ENCODE results near the gene CCDC171.
"Not testable (repeated sequence)": the region's sequence is repeated elsewhere in the genome, so short reads cannot be mapped to it uniquely, and the experiment has no call there.

The CCDC171 gene

GRCh38 chr9:15529566-15530324, 23.1 kb upstream of the CCDC171 start:
- no peak overlapping the region for H3K9ac ChIP-seq (ENCODE audit: low read depth, low read length)
- H3K9me3 ChIP-seq (ENCODE audit: control insufficient read depth, insufficient read depth, low read length): no peaks in the 10 kb centered on the region
- no peaks in the 10 kb centered on the region for H3K4me1 ChIP-seq (ENCODE audit: insufficient read depth, low read length)
- H3K36me3 ChIP-seq (ENCODE audit: insufficient read depth, low read length): no peaks in the 10 kb centered on the region

GRCh38 chr9:15531380-15531779, 21.5 kb upstream of the CCDC171 start:
- H3K4me1 ChIP-seq (ENCODE audit: insufficient read depth, low read length): no peaks in the 10 kb centered on the region
- no peaks in the 10 kb centered on the region for H3K9me3 ChIP-seq (ENCODE audit: control insufficient read depth, insufficient read depth, low read length)
- no peaks in the 10 kb centered on the region for H3K36me3 ChIP-seq (ENCODE audit: insufficient read depth, low read length)
- H3K9ac ChIP-seq (ENCODE audit: low read depth, low read length): no peak overlapping the region

GRCh38 chr9:15541872-15542271, 11.0 kb upstream of the CCDC171 start:
- Histone ChIP-seq H3K9me3 (ENCODE audit: control insufficient read depth, insufficient read depth, low read length) (no peaks in the 10 kb centered on the region), H3K9ac (ENCODE audit: low read depth, low read length) (no peak overlapping the region), H3K36me3 (ENCODE audit: insufficient read depth, low read length) (no peaks in the 10 kb centered on the region), H3K4me1 (ENCODE audit: insufficient read depth, low read length) (no peaks in the 10 kb centered on the region)

- no peaks in the 10 kb centered on the region for H3K36me3 ChIP-seq (ENCODE audit: insufficient read depth, low read length)
- H3K9me3 ChIP-seq (ENCODE audit: control insufficient read depth, insufficient read depth, low read length): no peaks in the 10 kb centered on the region
- H3K9ac ChIP-seq (ENCODE audit: low read depth, low read length): no peak overlapping the region
- no peaks in the 10 kb centered on the region for H3K4me1 ChIP-seq (ENCODE audit: insufficient read depth, low read length)
Measured at GRCh38 chr9:15542624-15543023, 10.2 kb upstream of the CCDC171 start.

- no peak overlapping the region for H3K9ac ChIP-seq (ENCODE audit: low read depth, low read length)
- H3K4me1 ChIP-seq (ENCODE audit: insufficient read depth, low read length): no peaks in the 10 kb centered on the region
- no peaks in the 10 kb centered on the region for H3K36me3 ChIP-seq (ENCODE audit: insufficient read depth, low read length)
- H3K9me3 ChIP-seq (ENCODE audit: control insufficient read depth, insufficient read depth, low read length): no peaks in the 10 kb centered on the region
Measured at GRCh38 chr9:15543047-15543813, 9.6 kb upstream of the CCDC171 start.

- no peaks in the 10 kb centered on the region for H3K36me3 ChIP-seq (ENCODE audit: insufficient read depth, low read length)
- H3K9me3 ChIP-seq (ENCODE audit: control insufficient read depth, insufficient read depth, low read length): no peaks in the 10 kb centered on the region
- no peak overlapping the region for H3K9ac ChIP-seq (ENCODE audit: low read depth, low read length)
Measured at GRCh38 chr9:15549611-15550010, 3.2 kb upstream of the CCDC171 start.

DNA sequence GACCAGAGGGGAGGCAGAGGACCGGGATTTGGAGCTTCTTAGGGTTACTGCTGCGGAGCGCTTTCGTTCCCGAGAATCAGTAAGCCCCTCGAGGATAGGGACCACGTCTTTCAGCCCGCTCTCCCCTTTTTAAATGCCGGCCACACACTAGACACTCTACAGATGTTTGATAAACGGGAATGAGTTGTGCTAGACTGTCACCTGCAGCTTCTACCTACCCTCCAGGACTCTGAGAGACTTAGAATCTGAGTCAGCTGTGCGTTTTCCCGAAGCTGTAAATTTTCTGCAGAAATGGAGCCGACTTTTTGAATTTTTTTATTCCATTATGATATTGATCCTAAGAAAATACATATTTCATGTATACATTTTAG, 670 bp downstream of the CCDC171 start:
- Histone ChIP-seq H3K9ac (ENCODE audit: low read depth, low read length) (peak overlapping the region; percentile 94; the same call in 1 of the 2 replicates), H3K36me3 (ENCODE audit: insufficient read depth, low read length) (no peaks in the 10 kb centered on the region), H3K9me3 (ENCODE audit: control insufficient read depth, insufficient read depth, low read length) (no peaks in the 10 kb centered on the region), H3K4me1 (ENCODE audit: insufficient read depth, low read length) (no peaks in the 10 kb centered on the region)

More at GRCh38 chr9:15549611-15550010, 3.2 kb upstream of the CCDC171 start:
- no peaks in the 10 kb centered on the region for H3K4me1 ChIP-seq (ENCODE audit: insufficient read depth, low read length)

DNA sequence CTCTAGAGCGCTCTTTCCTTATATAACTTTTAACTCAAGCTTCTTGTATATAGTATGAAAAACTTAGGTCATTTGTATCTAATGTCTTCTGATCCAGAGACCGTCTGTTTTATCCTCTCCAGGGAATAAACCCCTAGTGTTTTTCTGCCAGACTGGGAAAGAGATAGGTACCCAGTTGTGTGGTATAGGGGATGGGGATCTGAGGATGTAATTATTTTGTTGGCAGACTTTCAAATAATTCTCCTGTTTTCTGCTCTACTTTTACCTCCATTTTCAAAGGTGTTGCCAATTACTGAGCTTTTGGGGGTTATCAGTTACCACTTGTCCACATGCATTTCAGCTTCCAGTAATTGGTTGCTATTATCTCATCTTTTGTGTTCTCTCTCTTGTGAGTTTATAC, 17.9 kb downstream of the CCDC171 start:
- Histone ChIP-seq H3K36me3 (ENCODE audit: insufficient read depth, low read length) (no peaks in the 10 kb centered on the region), H3K4me1 (ENCODE audit: insufficient read depth, low read length) (no peaks in the 10 kb centered on the region), H3K9ac (ENCODE audit: low read depth, low read length) (no peak overlapping the region), H3K9me3 (ENCODE audit: control insufficient read depth, insufficient read depth, low read length) (no peaks in the 10 kb centered on the region)

DNA sequence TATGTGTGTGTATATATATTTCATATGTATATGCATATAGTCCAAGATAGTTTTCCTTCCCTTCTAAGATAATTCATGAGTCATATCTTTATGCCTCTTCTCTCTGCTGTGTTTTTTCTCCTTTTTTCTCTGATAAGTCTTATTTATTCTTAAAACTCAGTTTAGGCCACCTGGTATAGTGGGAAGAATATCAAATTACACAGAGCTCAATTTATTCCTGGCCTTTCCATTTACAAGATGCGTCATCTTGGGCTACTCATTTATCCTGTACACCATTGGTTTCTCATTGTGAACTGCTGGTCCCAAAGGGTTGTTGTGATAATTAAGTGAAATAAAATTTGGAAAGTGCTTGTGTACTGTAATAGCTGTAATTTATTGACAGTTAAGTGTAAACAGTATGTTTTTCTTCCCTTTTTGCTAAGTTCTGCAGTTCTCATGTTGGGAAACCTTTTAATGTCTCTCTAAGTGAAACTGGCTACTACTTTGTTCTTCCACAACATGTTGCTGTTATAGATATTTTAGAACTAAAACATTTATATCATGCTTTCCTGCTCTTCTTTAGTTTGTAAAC, 19.4 kb downstream of the CCDC171 start:
- H3K9me3 ChIP-seq (ENCODE audit: control insufficient read depth, insufficient read depth, low read length): no peaks in the 10 kb centered on the region
- no peaks in the 10 kb centered on the region for H3K4me1 ChIP-seq (ENCODE audit: insufficient read depth, low read length)
- no peaks in the 10 kb centered on the region for H3K36me3 ChIP-seq (ENCODE audit: insufficient read depth, low read length)
- no peak overlapping the region for H3K9ac ChIP-seq (ENCODE audit: low read depth, low read length)

DNA sequence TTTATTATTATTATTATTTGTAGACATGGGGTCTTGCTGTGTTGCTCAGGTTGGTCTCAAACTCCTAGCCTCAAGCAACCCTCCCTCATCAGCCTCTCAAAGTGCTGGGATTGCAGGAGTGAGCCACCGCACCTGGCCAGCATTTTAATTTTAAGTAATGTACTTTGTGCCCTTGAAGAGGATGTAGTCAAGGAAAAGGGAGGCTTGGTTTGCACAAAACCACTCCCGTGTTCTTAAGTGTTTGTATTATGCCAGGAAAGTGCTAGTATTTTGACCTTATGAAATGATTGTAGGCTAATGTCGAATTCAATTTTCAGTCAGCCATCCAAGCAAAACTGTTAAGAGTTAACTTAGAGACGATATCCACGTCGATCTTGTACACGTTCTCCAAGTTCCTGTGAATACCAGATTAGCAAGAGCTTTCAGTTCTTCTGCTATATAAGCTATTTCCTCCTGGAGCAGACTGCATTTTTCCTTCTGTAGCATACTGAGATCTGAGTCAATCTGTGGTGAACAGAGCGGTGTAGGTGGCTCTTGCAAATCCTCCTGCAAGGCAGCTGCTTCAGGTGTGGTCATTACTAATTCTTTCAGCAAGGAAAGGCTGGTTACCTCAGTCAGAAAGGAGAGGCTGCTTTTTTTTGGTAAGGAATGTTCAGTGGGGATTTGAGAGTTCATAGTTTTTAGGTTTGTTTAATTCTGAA, 23.7 kb downstream of the CCDC171 start:
- Histone ChIP-seq H3K9me3 (ENCODE audit: control insufficient read depth, insufficient read depth, low read length) (no peaks in the 10 kb centered on the region), H3K9ac (ENCODE audit: low read depth, low read length) (no peak overlapping the region), H3K4me1 (ENCODE audit: insufficient read depth, low read length) (no peaks in the 10 kb centered on the region), H3K36me3 (ENCODE audit: insufficient read depth, low read length) (no peaks in the 10 kb centered on the region)

DNA sequence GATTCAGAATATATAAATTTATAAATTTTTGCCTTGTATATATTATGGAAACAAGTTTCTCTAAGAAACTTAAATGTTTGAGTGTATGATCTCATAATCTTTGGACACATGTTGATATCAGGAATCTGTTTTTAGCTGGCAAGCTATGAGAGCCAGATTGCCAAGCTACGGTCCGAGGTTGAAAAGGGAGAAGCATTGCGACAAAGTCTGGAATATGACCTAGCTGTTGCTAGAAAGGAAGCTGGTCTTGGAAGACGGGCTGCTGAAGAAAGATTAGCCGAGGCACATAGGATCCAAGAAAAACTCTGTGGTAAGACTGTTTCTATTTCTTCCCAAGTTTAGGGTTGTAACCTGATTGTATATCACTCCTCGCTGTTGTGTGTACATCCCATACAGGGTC, 25.9 kb downstream of the CCDC171 start:
- Histone ChIP-seq H3K9ac (ENCODE audit: low read depth, low read length) (no peak overlapping the region), H3K9me3 (ENCODE audit: control insufficient read depth, insufficient read depth, low read length) (no peaks in the 10 kb centered on the region), H3K36me3 (ENCODE audit: insufficient read depth, low read length) (no peaks in the 10 kb centered on the region), H3K4me1 (ENCODE audit: insufficient read depth, low read length) (no peaks in the 10 kb centered on the region)

DNA sequence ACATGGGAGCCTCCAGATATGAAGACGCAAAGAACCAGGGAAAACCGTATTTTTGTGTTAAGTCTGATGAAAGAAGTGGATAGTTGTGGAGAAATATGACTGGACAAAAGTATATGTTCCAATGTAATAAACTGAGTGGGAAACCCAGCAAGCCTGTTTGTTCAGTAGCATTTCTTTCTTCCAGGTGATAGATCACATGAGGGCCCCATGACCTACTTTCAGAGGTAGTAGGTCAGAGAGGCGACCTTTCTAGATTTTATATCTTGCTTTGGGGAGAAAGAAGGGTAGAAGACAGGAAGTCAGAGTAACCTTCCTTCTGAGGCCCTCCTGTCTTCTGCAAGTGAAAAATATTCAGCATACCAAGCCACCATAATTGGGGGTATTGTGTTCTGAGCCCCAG, 31.5 kb downstream of the CCDC171 start:
- Histone ChIP-seq H3K36me3 (ENCODE audit: insufficient read depth, low read length) (no peaks in the 10 kb centered on the region), H3K9ac (ENCODE audit: low read depth, low read length) (no peak overlapping the region), H3K9me3 (ENCODE audit: control insufficient read depth, insufficient read depth, low read length) (no peaks in the 10 kb centered on the region), H3K4me1 (ENCODE audit: insufficient read depth, low read length) (peaks cover 8% of the 10 kb centered on the region)

GRCh38 chr9:15592317-15592716, 39.5 kb downstream of the CCDC171 start:
- H3K4me1 ChIP-seq (ENCODE audit: insufficient read depth, low read length): no peaks in the 10 kb centered on the region
- H3K36me3 ChIP-seq (ENCODE audit: insufficient read depth, low read length): no peaks in the 10 kb centered on the region

GRCh38 chr9:15592940-15593339, 40.1 kb downstream of the CCDC171 start:
- H3K9ac ChIP-seq (ENCODE audit: low read depth, low read length); H3K9me3 ChIP-seq (ENCODE audit: control insufficient read depth, insufficient read depth, low read length); H3K4me1 ChIP-seq (ENCODE audit: insufficient read depth, low read length); H3K36me3 ChIP-seq (ENCODE audit: insufficient read depth, low read length): not testable (repeated sequence)

More at GRCh38 chr9:15592317-15592716, 39.5 kb downstream of the CCDC171 start:
- H3K9me3 ChIP-seq (ENCODE audit: control insufficient read depth, insufficient read depth, low read length): no peaks in the 10 kb centered on the region
- H3K9ac ChIP-seq (ENCODE audit: low read depth, low read length): no peak overlapping the region

Data from ES-I3 (cell line).